GM19328 (cell line): ENCODE measurements around the gene FBXO3.

Experiments used
- ATAC-seq: cut with Tn5 transposase; IDR thresholded peaks from one replicate; pipeline ENCODE4 v1.9.1; 2021; ENCODE audit warnings: mild to moderate bottlenecking, moderate library complexity; ENCODE audit not compliant: unreplicated experiment

Gene FBXO3

GRCh38 chr11:33772870-33773269 lies 1.4 kb downstream of the FBXO3 start:
- ATAC-seq = no peak

GRCh38 chr11:33772300-33772699 lies 2.0 kb downstream of the FBXO3 start:
- no peak for ATAC-seq

DNA sequence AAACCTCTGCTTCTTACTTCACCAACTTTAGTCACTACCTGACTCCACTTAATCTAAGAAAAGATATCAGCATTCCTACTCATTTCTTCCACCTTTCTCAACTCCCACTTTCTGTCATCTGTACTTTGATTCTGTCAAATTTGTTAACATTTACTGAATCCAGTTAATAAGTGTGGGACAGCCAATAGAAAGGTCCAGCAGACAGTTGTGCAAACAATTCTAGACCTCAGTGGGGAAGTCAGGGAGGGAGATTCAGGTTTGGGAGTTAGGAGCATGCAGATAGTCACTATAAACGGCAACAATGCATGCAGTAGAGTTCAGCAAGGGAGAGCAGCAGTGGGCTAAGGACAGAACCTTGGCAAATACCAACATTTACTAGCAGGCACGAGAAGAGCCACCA lies 4.1 kb downstream of the FBXO3 start:
- ATAC-seq = no peak

DNA sequence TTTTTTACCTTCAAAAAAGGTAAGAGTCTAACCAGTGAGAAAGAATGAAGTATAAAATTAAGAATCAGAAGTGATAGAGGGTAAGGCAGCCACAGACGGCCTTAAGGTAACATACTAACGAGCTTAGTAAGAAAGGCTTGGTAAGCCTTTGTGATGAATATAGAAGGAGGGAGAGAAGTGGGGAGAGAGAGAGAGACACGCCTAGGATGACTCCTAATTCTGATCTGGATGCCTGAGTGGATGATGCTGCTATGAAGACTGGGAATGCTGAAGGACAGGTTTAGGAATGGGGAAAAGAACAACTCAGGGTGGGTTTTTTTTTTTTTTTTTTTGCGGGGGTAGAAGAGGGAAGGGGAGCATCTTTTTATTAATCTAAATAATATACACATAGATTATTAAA lies 4.8 kb downstream of the FBXO3 start:
- no peak for ATAC-seq

DNA sequence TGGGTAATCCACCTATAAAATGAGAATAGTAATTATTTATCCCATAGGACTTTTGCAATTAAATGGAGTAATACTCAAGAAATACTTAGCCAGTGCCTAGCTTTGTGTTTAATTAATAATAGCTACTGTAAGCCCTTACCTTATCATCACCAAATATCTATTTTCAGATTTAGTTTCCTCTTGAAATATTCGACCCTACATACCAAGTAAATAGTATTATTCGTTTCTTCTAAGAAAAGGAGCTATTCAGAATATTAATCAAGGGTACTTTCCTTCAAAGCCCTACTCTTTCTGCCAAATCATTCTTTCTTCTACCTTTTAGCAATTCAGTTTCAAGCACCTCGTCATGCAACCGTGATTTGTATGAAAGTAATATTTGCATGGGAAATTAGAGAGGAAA lies 6.7 kb downstream of the FBXO3 start:
- ATAC-seq = no peak

DNA sequence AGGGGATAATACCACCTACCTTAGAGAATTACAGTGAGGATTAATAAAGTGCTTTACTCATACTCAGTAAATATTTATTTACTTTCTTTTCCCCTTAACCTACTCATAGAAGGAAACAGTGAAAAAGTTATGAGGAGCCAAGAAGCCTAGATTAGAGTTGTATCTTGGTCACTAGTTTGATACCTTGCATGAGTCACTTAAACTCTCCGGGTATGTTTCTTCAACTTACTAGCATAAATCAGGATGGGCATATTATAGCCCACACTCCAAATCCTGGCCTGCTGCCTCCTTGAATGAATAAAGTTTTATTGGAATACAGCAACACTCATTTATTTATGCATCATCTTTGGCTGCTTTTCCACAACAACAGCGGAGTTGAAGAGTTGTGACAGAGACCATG lies 8.2 kb downstream of the FBXO3 start:
- no peak for ATAC-seq

DNA sequence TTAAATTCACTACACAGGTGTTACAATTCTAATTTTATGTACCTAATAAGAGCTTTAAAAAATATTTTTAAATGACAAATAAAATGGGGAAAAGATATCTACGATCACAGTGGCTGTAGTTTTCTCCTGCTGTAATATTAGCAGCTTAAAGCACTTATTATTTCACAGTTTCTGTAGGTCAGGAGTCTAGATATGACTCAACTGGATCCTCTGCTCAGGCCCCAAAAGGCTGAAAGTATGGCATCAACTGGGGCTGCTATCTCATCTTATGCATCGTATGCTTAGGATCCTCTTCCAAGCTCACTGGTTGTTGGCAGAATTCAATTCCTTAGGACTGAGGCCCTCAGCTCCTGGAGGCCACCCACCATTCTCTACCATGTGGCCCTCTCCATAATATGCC lies 12.8 kb downstream of the FBXO3 start:
- ATAC-seq = no peak

DNA sequence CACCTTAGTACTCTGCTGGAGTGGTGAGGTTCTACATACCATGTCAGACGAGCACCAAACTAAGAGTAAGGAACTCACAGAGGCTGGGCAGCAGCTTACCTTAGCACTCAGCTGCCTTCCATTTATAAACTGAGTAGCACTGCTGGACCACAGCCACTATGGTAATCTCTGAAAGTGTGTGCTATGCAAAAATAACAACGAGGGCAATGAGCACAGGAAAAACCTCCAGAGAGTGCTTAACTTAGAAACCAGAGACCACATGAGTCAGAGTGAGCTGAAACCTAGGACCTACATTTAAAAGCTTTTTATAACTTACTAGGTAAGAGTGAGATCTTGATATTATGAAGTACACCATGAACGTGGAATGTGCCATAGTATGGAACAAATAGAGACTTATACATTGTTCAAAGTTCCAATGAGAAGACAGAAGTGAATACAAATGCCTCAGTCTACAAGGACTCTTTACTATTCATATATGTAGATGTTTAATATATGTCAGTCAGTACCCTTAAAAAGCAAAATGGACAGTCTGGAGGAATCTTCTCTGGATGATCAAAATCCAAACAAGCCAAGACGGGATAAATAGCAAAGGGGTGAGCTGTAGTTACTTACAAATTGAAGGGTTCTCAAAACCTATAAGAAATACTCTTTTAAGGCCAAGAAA lies 20.9 kb downstream of the FBXO3 start:
- ATAC-seq = peak; percentile 96

DNA sequence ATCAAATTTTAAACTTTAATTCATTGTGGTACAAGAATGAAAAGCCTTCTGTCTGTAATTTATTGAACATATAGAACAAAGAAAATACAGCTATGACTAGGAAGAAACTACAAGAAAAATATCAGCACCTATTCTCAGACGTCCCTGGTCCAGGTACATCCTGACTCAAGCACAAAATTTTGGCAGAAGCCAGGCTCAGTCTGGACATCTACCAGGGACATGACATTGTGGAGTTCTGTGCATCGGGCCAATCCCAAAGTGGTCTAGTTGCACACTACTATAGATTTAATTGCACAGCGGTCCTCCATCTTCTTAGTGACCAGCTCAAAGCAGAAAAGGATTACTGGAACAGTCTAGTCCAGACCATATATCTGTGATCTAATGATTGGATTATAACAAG lies 22.4 kb downstream of the FBXO3 start:
- ATAC-seq = no peak

DNA sequence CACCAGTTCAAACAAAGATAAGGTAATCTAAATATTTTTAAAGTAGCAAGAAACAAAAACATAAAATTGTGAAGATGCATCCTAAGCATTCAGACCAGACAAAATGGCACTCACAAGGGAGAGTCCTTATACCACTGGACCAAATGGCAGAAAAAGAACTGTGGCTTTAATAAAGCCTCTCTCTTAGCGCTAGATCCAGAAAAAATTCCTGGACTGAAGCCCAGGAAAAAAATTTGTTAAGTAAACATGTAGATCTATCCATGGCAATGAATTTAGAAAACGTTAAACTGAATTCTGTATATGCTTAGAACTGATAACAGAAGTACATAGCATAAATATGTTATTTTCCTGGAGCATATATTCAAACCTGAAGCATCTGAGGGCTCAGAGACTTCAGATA lies 26.3 kb downstream of the FBXO3 start:
- ATAC-seq = no peak

- no peak for ATAC-seq
Measured at GRCh38 chr11:33743291-33743690, 31.0 kb downstream of the FBXO3 start.

DNA sequence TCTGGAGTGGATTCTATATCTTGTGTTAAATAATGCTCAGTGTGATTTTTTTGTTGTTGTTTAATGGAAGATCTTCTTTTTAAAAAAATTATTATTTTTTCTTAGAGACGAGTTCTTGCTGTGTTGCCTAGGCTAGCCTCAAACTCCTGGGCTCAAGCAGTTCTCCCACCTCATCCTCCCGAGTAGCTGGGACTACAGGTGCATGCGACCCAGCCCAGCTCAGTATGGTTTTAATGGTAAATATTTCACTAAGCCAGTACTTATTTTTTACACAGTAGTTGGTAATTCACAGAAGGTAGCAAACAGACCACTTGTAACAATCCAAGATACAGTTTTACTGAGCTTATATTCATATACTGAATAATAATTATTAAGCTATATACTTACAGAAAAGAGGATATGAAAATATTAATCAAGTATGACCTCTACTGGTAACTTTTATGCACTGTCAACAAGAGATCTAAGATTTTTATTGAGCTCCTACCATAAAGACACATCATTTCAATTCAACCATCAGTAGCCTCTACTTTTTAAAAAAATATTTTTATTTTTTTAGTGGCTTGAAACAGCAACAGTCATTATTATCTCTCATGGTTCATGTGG lies 32.0 kb downstream of the FBXO3 start:
- ATAC-seq = no peak

GRCh38 chr11:33741806-33742205 lies 32.5 kb downstream of the FBXO3 start:
- ATAC-seq = no peak

DNA sequence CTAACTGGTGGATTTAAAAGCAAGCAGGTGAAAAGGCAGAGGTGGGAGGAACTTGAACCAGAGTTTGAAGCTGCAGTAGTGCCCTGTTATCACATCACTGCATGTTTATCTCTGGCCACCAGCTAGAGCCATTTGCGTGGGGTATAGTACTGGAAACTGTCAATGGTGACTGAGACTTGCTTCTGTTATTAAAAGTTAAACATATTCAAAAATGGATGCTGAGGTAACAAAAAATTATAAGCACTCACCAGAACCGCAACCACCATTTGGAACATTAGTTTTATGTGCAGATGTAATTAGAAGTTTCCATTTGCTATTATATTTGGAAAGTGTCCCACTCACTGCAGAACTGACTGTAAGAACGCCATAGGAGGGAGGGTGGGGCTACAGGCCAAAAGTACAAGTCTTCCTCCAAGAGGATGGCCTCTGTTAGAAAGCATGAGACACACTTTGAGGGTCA lies 36.9 kb downstream of the FBXO3 start:
- no peak for ATAC-seq

DNA sequence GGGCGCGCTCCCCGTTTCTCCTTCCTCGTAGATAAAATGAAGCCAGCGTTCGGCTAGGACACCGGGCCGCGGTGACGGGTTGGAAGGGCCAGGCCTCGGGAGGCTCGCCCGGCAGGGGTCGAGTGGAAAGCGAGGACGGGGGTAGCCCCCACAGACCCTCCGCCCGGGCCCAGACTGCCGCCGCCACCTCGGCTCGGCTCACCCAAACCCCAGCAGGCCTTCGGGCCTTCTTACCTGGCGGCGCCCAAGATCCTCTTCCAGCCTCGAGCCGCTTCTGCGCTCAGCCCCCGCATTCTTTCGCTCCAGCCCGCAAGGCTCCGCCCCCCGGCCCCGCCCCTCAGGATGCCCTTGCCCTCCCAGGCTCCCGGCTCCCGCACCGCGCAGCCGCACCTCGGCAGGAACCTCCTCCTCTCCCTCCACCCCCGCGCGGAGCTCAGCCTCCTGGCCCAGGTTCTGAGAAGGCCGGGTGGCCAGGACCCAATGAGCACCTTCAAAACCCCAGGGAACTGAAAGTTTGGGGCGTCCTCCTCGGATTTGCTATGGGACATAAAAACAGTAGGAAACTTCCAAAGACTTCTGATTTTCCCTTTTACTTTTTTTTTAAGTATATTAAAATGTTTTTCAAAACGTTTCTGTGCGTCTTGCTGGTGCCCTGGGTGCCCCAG lies 38.0 kb downstream of the FBXO3 start, which contains the start of gene CD59:
Gene CD59 (minus strand): TSS at position 276 of the 665 bp plus-strand sequence. CDS start 13,978 bp downstream, outside the sequence.
- ATAC-seq = peak; percentile 68

GRCh38 chr11:33735271-33736147 lies 38.8 kb downstream of the FBXO3 start:
- peak; percentile 53 for ATAC-seq

- ATAC-seq = no peak
Measured at GRCh38 chr11:33734441-33735270, 39.7 kb downstream of the FBXO3 start.

- ATAC-seq = no peak
Measured at GRCh38 chr11:33733980-33734379, 40.3 kb downstream of the FBXO3 start.

GRCh38 chr11:33731723-33732531 lies 42.4 kb downstream of the FBXO3 start:
- no peak for ATAC-seq
